GM21576 (cell line): ENCODE measurements around the gene DSCAM.
"Not testable (repeated sequence)": the region's sequence is repeated elsewhere in the genome, so short reads cannot be mapped to it uniquely, and the experiment has no call there.

ENCODE experiments used
- ATAC-seq: cut with Tn5 transposase; IDR thresholded peaks from one replicate; pipeline ENCODE4 v1.9.1; 2021; ENCODE audit warnings: mild to moderate bottlenecking, moderate library complexity; ENCODE audit not compliant: unreplicated experiment

Gene DSCAM

GRCh38 chr21:40472013-40472412 is 374.9 kb downstream of the DSCAM start:
- ATAC-seq: no peak

GRCh38 chr21:40471103-40471502 is 375.9 kb downstream of the DSCAM start:
- ATAC-seq: no peak

GRCh38 chr21:40466893-40467483 is 380.0 kb downstream of the DSCAM start:
- ATAC-seq: no peak

GRCh38 chr21:40465382-40465781 is 381.6 kb downstream of the DSCAM start:
- ATAC-seq: no peak

GRCh38 chr21:40463176-40463575 is 383.8 kb downstream of the DSCAM start:
- no peak for ATAC-seq

- no peak for ATAC-seq
Observed at GRCh38 chr21:40461008-40461407, 385.9 kb downstream of the DSCAM start.

GRCh38 chr21:40457741-40458140 is 389.2 kb downstream of the DSCAM start:
- ATAC-seq: no peak

GRCh38 chr21:40454057-40454456 is 392.9 kb downstream of the DSCAM start:
- no peak for ATAC-seq

GRCh38 chr21:40453183-40453582 is 393.8 kb downstream of the DSCAM start:
- no peak for ATAC-seq

GRCh38 chr21:40452548-40452947 is 394.4 kb downstream of the DSCAM start:
- no peak for ATAC-seq

- ATAC-seq: no peak
Observed at GRCh38 chr21:40447016-40447415, 399.9 kb downstream of the DSCAM start.

- no peak for ATAC-seq
Observed at GRCh38 chr21:40445349-40445921, 401.5 kb downstream of the DSCAM start.

- not testable (repeated sequence) for ATAC-seq
Observed at GRCh38 chr21:40439581-40439980, 407.4 kb downstream of the DSCAM start.

- no peak for ATAC-seq
Observed at GRCh38 chr21:40438616-40439015, 408.3 kb downstream of the DSCAM start.

GRCh38 chr21:40436261-40436660 is 410.7 kb downstream of the DSCAM start:
- ATAC-seq: no peak

GRCh38 chr21:40433538-40433937 is 413.4 kb downstream of the DSCAM start:
- no peak for ATAC-seq

- ATAC-seq: no peak
Observed at GRCh38 chr21:40425981-40426380, 421.0 kb downstream of the DSCAM start.

- ATAC-seq: no peak
Observed at GRCh38 chr21:40422896-40423635, 423.9 kb downstream of the DSCAM start.

GRCh38 chr21:40421121-40421520 is 425.8 kb downstream of the DSCAM start:
- ATAC-seq: no peak

- no peak for ATAC-seq
Observed at GRCh38 chr21:40416572-40416971, 430.4 kb downstream of the DSCAM start.

- ATAC-seq: no peak
Observed at GRCh38 chr21:40408561-40408960, 438.4 kb downstream of the DSCAM start.

- no peak for ATAC-seq
Observed at GRCh38 chr21:40404396-40404800, 442.6 kb downstream of the DSCAM start.
